PC-9 (cell line): ENCODE measurements around the gene SBF2.

Source experiments
- CTCF ChIP-seq: fragments of 200-600 bp; sonication (generic); conservative IDR thresholded peaks from 2 replicates; pipeline ENCODE4 v1.6.1; 2017; ENCODE audit warnings: mixed run types, antibody characterized with exemption, mild to moderate bottlenecking, moderate library complexity
- EZH2 ChIP-seq: fragments of 200-600 bp; sonication (generic); IDR thresholded peaks from 2 replicates; pipeline ENCODE4 v1.8.0; 2017; ENCODE audit warnings: antibody characterized with exemption, low read depth

- TF ChIP-seq CTCF (no peak), EZH2 (no peak)
Measured at GRCh38 chr11:10327254-10327653, 33.2 kb upstream of the SBF2 start.
